ENCODE results near the gene PRSS12. TPM values are rescaled to one million over a fixed set of nuclear protein-coding genes. Genes with fewer than 3 reads are reported as not detected.

PRSS12 gene
- polyA plus RNA-seq, 3 donors = not detected

DNA sequence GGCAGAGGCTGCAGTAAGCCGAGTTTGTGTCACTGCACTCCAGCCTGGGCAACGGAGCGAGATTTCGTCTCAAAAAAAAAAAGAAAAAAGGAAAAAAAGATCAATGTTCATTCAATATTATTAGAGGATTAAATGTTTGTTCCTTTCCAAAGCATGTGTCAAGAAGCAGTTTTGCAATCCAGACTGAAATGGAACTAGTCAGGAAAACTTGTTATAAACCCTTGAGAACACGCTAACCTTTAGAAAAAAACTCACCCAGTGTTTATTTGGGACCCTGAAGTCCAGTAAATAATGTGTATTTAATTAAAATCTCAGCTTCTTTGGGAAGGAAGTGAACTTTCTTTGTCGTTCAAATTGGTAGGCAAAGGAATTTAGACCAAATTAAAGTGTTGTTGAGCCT is 16.4 kb upstream of the PRSS12 start:
- H4K20me1 ChIP-seq (ENCODE audit: insufficient read depth, low read length) = no peaks in the 10 kb centered on the region
- H3K36me3 ChIP-seq (replicated peaks in 1 of 2; ENCODE audit: control insufficient read depth in 1 of 2, insufficient read depth in 2 of 2, low read length in 2 of 2) = no peaks in the 10 kb centered on the region
- peaks cover 7% of the 10 kb centered on the region for H3K4me1 Mint-ChIP-seq
- no peak overlapping the region for H2AFZ ChIP-seq (ENCODE audit: insufficient read depth, low read depth, low read length, poor library complexity, severe bottlenecking)
- H3K4me2 ChIP-seq (replicated peaks; ENCODE audit: extremely low read depth, low read length, poor library complexity, severe bottlenecking) = no peak overlapping the region
- no peaks in the 10 kb centered on the region for H3K79me2 ChIP-seq (ENCODE audit: insufficient read depth, low read length)
- H3K4me1 ChIP-seq (ENCODE audit: control insufficient read depth in 1 of 2, insufficient read depth in 2 of 2, low read length in 2 of 2) = no peaks in the 10 kb centered on the region
- no peak overlapping the region for H3K4me3 Mint-ChIP-seq
- H3K36me3 Mint-ChIP-seq = no peaks in the 10 kb centered on the region
- no peak overlapping the region for H3K27ac ChIP-seq (ENCODE audit: low read depth in 1 of 2, low read length in 2 of 2)
- H3K27me3 ChIP-seq (ENCODE audit: control insufficient read depth in 2 of 2, insufficient read depth in 2 of 2, low read length in 2 of 2) = no peaks in the 10 kb centered on the region
- peaks cover 0 to 2% (median 0%) of the 10 kb centered on the region in 3 donors for H3K27me3 Mint-ChIP-seq (ENCODE audit: low read depth in 3 of 3)
- TF ChIP-seq, protein P1, sequence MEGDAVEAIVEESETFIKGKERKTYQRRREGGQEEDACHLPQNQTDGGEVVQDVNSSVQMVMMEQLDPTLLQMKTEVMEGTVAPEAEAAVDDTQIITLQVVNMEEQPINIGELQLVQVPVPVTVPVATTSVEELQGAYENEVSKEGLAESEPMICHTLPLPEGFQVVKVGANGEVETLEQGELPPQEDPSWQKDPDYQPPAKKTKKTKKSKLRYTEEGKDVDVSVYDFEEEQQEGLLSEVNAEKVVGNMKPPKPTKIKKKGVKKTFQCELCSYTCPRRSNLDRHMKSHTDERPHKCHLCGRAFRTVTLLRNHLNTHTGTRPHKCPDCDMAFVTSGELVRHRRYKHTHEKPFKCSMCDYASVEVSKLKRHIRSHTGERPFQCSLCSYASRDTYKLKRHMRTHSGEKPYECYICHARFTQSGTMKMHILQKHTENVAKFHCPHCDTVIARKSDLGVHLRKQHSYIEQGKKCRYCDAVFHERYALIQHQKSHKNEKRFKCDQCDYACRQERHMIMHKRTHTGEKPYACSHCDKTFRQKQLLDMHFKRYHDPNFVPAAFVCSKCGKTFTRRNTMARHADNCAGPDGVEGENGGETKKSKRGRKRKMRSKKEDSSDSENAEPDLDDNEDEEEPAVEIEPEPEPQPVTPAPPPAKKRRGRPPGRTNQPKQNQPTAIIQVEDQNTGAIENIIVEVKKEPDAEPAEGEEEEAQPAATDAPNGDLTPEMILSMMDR (IDR thresholded peaks at IDR 0.05) = no peak
- H3K9me3 Mint-ChIP-seq = peaks cover 0 to 6% (median 0%) of the 10 kb centered on the region in 7 donors
- no peak for DNase-seq
- no peak overlapping the region for H3K9ac ChIP-seq (ENCODE audit: insufficient read depth, low read length, poor library complexity, severe bottlenecking)
- no peaks in the 10 kb centered on the region for H3K9me3 ChIP-seq (replicated peaks in 1 of 2; ENCODE audit: control insufficient read depth in 1 of 2, insufficient read depth in 1 of 2, low read length in 2 of 2)
- H3K4me3 ChIP-seq (replicated peaks in 1 of 3; ENCODE audit: low read depth in 2 of 3, low read length in 3 of 3) = no peak overlapping the region
- WGBS (ENCODE audit: insufficient coverage) = no CpG with 5 or more reads among the region's 6 CpGs
- intact Hi-C loops (cut with micrococcal nuclease) = no loop called here
- H3K27ac Mint-ChIP-seq = no peak overlapping the region

DNA sequence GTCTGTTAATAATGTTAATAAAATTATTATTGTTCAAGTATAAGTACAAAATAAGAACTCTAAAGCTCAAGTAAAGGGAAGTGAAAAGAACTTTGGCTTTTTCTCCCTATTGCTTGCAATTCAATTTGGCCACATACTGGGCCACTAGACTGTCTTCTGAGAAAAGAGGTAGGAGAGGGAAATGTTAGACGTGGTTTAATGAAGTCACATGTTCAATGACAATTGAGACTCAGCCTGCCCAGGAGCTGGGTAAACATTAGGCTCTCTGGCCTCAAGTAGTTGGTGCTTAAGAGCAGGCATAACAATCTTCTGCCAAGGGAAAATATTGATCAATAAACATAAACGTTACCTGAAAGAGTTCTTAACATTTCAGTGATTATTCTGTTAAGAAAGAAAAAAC is 15.1 kb upstream of the PRSS12 start:
- Mint-ChIP-seq H3K36me3 (no peaks in the 10 kb centered on the region), H3K9me3 (peaks cover 0 to 6% (median 0%) of the 10 kb centered on the region in 7 donors), H3K4me1 (peaks cover 7% of the 10 kb centered on the region), H3K27me3 (ENCODE audit: low read depth in 3 of 3) (peaks cover 0 to 2% (median 0%) of the 10 kb centered on the region in 3 donors), H3K4me3 (no peak overlapping the region), H3K27ac (peak overlapping the region in 1 of 7 donors; percentile 50)
- DNase-seq = no peak
- H3K9ac ChIP-seq (ENCODE audit: insufficient read depth, low read length, poor library complexity, severe bottlenecking) = no peak overlapping the region
- H3K27ac ChIP-seq (ENCODE audit: low read depth in 1 of 2, low read length in 2 of 2) = no peak overlapping the region
- H3K79me2 ChIP-seq (ENCODE audit: insufficient read depth, low read length) = no peaks in the 10 kb centered on the region
- TF ChIP-seq, protein P1 (IDR thresholded peaks at IDR 0.05) = no peak
- H3K4me3 ChIP-seq (replicated peaks in 1 of 3; ENCODE audit: low read depth in 2 of 3, low read length in 3 of 3) = no peak overlapping the region
- H3K9me3 ChIP-seq (replicated peaks in 1 of 2; ENCODE audit: control insufficient read depth in 1 of 2, insufficient read depth in 1 of 2, low read length in 2 of 2) = no peaks in the 10 kb centered on the region
- intact Hi-C loops (cut with micrococcal nuclease) = no loop called here
- H3K36me3 ChIP-seq (replicated peaks in 1 of 2; ENCODE audit: control insufficient read depth in 1 of 2, insufficient read depth in 2 of 2, low read length in 2 of 2) = no peaks in the 10 kb centered on the region
- H4K20me1 ChIP-seq (ENCODE audit: insufficient read depth, low read length) = no peaks in the 10 kb centered on the region
- H2AFZ ChIP-seq (ENCODE audit: insufficient read depth, low read depth, low read length, poor library complexity, severe bottlenecking) = no peak overlapping the region
- H3K4me2 ChIP-seq (replicated peaks; ENCODE audit: extremely low read depth, low read length, poor library complexity, severe bottlenecking) = no peak overlapping the region
- H3K4me1 ChIP-seq (ENCODE audit: control insufficient read depth in 1 of 2, insufficient read depth in 2 of 2, low read length in 2 of 2) = no peaks in the 10 kb centered on the region
- 0% methylated on average over 1 of the region's 2 CpGs for WGBS (ENCODE audit: insufficient coverage)
- H3K27me3 ChIP-seq (ENCODE audit: control insufficient read depth in 2 of 2, insufficient read depth in 2 of 2, low read length in 2 of 2) = no peaks in the 10 kb centered on the region
